Lower leg skin (tissue), 4 donors: ENCODE measurements around the gene GSE1. TPM values are rescaled to one million over a fixed set of nuclear protein-coding genes. Genes with fewer than 3 reads are reported as not detected.

ENCODE experiments used
- DNase-seq, 2 donors: peaks; one replicate each; pipeline ENCODE4 v3.0.0-alpha.2; 2019; ENCODE audit warnings: low spot score in 2 of 2
- H3K4me3 ChIP-seq: fragments of 200-600 bp; sonication (generic); 2 replicates; pipeline ENCODE4 v1.5.1; 2017; ENCODE audit warnings: mild to moderate bottlenecking, low read depth; ENCODE audit not compliant: poor library complexity, severe bottlenecking
- POLR2A ChIP-seq, 2 donors: fragments of 450-650 bp; IDR thresholded peaks; one replicate each; pipeline ENCODE4 v1.6.1; 2016 to 2017; ENCODE audit warnings: antibody characterized with exemption in 2 of 2, mild to moderate bottlenecking in 1 of 2, moderate library complexity in 1 of 2
- WGBS, 2 donors: methylation state at CpG; one replicate each; pipeline ENCODE4 v1.1.5; 2018; 5-methylcytosine and 5-hydroxymethylcytosine counted together
- intact Hi-C: fragments of 100-400 bp; cut with DNase I; formaldehyde crosslinking; loops from one replicate; pipeline ENCODE4 v1.15.0; 2023; ENCODE audit warnings: low total_unique reads
- total RNA-seq, 4 donors: library from RNA; depleted of rRNA; stranded (reverse); fragments of >200 nt; gene quantifications; one replicate each; pipeline ENCODE4 v1.1.0, GENCODE V29; 2016
- TF ChIP-seq, protein P1 (sequence below), 3 donors: fragments of 450-650 bp; IDR thresholded peaks; one replicate each; pipeline ENCODE4 v1.5.1; 2016; ENCODE audit warnings: antibody characterized with exemption in 3 of 3, mild to moderate bottlenecking in 3 of 3, moderate library complexity in 2 of 3

GSE1 gene
- total RNA-seq, 4 donors from 2014 or later = 62.9 to 113 (median 69.9) TPM

DNA sequence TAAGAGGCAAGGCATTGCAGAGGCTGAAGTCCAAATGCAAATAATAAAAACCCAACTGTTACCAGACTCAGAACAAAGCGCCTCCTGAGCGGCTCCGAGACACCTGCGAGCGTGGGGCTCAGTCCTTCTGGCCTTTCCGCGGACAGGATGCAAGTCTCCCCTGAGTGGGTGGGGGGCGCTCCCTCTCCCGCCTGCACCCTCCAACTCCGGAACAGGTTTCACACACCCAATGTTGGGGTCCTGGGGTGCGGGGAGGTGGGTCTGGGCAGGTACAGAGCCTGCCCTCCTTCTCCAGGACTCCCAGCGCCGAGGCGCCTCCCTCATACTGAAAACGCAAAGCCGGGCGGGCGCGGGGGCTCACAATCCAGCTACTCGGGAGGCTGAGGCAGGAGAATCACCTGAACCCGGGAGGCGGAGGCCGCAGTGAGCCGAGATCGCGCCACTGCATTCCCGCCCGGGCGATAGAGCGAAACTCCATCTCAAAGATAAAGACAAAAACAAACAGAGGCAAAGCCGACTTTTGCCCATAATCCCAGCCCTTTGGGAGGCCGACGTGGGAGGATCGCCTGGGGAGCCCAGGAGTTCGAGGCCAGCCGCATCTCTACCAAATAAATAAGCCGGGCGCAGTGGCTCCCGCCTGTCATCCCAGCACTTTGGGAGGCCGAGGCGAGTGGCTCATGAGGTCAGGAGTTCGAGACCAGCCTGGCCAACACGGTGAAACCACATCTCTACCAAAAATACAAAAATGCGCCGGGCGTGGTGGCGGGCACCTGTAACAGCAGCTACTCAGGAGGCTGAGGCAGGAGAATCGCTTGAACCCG lies 74.7 kb downstream of the GSE1 start:
- peak overlapping the region; percentile 35 for H3K4me3 ChIP-seq
- intact Hi-C loops = no loop called here
- DNase-seq = no peak
- no peak for TF ChIP-seq POLR2A (IDR thresholded peaks at IDR 0.05)
- TF ChIP-seq, protein P1, sequence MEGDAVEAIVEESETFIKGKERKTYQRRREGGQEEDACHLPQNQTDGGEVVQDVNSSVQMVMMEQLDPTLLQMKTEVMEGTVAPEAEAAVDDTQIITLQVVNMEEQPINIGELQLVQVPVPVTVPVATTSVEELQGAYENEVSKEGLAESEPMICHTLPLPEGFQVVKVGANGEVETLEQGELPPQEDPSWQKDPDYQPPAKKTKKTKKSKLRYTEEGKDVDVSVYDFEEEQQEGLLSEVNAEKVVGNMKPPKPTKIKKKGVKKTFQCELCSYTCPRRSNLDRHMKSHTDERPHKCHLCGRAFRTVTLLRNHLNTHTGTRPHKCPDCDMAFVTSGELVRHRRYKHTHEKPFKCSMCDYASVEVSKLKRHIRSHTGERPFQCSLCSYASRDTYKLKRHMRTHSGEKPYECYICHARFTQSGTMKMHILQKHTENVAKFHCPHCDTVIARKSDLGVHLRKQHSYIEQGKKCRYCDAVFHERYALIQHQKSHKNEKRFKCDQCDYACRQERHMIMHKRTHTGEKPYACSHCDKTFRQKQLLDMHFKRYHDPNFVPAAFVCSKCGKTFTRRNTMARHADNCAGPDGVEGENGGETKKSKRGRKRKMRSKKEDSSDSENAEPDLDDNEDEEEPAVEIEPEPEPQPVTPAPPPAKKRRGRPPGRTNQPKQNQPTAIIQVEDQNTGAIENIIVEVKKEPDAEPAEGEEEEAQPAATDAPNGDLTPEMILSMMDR (IDR thresholded peaks at IDR 0.05) = no peak
- WGBS, 2 donors = 74 to 79% methylated on average over 49 of the region's 49 CpGs

- intact Hi-C loops = no loop called here
These were observed 75.6 kb downstream of the GSE1 start, which contains the start of gene GINS2 for GRCh38 chr16:85688586-85689284. GINS2 (minus strand) TSS chr16:85688954; CDS start chr16:85688898, 56 bp downstream.

GRCh38 chr16:85689285-85689949 lies 76.3 kb downstream of the GSE1 start:
- DNase-seq = no peak
- intact Hi-C loops = no loop called here

More at GRCh38 chr16:85688586-85689284, 75.6 kb downstream of the GSE1 start, which contains the start of gene GINS2:
- H3K4me3 ChIP-seq = peak within 1 kb of the TSS; percentile 35
- no peak for TF ChIP-seq POLR2A (IDR thresholded peaks at IDR 0.05)
- TF ChIP-seq, protein P1 (IDR thresholded peaks at IDR 0.05) = no peak
- peak; percentile 81 to 96 for DNase-seq
- 1 to 2% methylated on average over 14 to 38 of the region's 86 CpGs for WGBS, 2 donors

DNA sequence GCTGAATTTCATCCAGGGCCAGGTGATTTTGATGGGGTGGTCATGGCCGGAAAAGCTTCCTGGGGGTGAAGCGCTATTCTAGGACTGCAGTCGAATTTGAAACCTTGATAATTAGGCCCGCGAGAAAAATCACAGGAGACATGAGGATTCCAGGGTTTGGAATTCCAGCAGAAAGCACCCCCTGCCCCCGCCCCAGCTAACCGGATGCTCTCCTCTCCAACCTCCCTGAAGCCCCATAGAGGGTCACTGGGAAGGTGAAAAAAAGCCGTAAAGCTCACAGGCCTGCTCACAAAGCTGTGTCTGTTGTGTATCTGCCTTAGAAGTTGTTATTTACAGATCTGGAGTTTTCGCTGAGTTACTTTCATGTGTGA lies 76.8 kb downstream of the GSE1 start:
- WGBS, 2 donors = 68 to 75% methylated on average over 9 of the region's 9 CpGs
- intact Hi-C loops = no loop called here
- DNase-seq = no peak

More at GRCh38 chr16:85689285-85689949, 76.3 kb downstream of the GSE1 start:
- WGBS, 2 donors = 40 to 42% methylated on average over 27 of the region's 27 CpGs
- no peak overlapping the region for H3K4me3 ChIP-seq
- TF ChIP-seq, protein P1 (IDR thresholded peaks at IDR 0.05) = no peak
- TF ChIP-seq POLR2A (IDR thresholded peaks at IDR 0.05) = no peak

GRCh38 chr16:85690469-85691064 lies 77.4 kb downstream of the GSE1 start:
- no peak for TF ChIP-seq POLR2A (IDR thresholded peaks at IDR 0.05)
- TF ChIP-seq, protein P1 (IDR thresholded peaks at IDR 0.05) = no peak
- WGBS, 2 donors = 39 to 49% methylated on average over 7 of the region's 7 CpGs
- intact Hi-C loops = no loop called here
- H3K4me3 ChIP-seq = no peak overlapping the region
- DNase-seq = no peak

More for the DNA sequence above, 76.8 kb downstream of the GSE1 start:
- H3K4me3 ChIP-seq = no peak overlapping the region
- TF ChIP-seq POLR2A (IDR thresholded peaks at IDR 0.05) = no peak
- TF ChIP-seq, protein P1 (IDR thresholded peaks at IDR 0.05) = no peak
